GM19467 (cell line): Measurements from ENCODE around the gene SEMA4D.

ENCODE experiments used
- ATAC-seq: cut with Tn5 transposase; IDR thresholded peaks from one replicate; pipeline ENCODE4 v1.9.1; 2021; ENCODE audit warnings: mild to moderate bottlenecking, moderate library complexity; ENCODE audit not compliant: unreplicated experiment

The SEMA4D gene

GRCh38 chr9:89391585-89391984, 106.3 kb downstream of the SEMA4D start:
- no peak for ATAC-seq

- ATAC-seq, result no peak
These were observed 107.3 kb downstream of the SEMA4D start for GRCh38 chr9:89390578-89391116.

DNA sequence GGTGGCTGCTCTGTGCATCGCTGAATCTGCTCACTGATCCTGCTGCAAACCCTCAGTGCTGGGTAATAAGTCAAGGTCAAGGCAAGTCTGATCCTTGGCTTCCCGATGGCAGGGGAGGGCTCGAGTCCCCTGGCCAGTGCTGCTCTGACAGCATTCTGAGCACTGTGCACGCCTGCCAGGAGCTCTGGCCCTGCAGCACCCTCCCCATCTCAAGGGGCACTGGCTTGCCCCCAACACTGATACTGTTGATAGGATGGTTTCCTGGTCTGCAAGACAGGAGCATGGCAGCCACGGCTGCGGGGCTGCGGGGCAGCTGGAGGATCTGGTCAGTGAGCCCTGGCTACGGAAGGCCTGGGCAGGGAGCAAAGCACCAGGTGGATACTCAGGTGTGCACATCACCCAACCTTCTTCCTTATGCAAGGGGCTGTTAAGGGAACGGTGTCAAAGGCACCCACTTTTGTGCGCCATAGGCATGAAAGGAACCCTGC, 107.8 kb downstream of the SEMA4D start:
- ATAC-seq, result no peak

DNA sequence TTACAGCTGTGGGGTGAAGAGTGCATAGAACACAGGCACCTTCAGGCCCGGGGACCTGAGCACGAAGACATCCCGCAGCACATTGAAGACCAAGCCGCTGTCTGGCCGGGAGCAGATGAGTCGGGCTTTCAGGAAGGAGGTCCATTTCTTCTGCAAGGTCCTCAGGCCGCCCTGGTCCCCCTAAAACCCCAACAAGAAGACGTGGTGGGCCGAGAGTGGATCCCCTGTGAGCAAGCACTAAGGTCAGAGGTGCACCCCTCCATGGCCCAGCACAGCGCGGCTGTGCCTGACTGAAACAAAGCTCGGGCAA, 109.1 kb downstream of the SEMA4D start:
- no peak for ATAC-seq

GRCh38 chr9:89388084-89388867, 109.6 kb downstream of the SEMA4D start:
- no peak for ATAC-seq

GRCh38 chr9:89387197-89387849, 110.6 kb downstream of the SEMA4D start:
- ATAC-seq, result no peak

GRCh38 chr9:89386797-89387196, 111.1 kb downstream of the SEMA4D start:
- no peak for ATAC-seq

GRCh38 chr9:89386206-89386605, 111.7 kb downstream of the SEMA4D start:
- no peak for ATAC-seq

DNA sequence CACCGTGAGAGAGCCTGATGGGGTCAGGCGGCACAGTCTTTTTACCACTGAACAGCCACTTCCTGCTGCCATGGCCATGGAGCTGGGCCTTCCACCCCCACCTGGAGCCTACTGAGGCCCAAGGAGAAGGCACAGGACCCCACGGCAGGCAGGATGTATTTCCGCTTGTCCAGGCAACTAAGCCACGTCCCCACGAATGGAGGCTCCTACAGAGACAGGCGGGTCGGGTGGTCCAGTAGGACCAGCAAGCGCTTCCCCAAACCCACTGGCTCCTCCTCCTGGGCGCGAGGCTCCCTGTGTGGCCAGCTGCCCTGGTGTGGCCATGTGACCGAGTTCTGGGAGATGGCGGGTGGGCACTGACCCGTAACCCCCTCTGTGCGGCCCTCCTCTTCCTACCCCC, 113.1 kb downstream of the SEMA4D start:
- no peak for ATAC-seq

GRCh38 chr9:89383721-89384300, 114.1 kb downstream of the SEMA4D start:
- ATAC-seq, result no peak

DNA sequence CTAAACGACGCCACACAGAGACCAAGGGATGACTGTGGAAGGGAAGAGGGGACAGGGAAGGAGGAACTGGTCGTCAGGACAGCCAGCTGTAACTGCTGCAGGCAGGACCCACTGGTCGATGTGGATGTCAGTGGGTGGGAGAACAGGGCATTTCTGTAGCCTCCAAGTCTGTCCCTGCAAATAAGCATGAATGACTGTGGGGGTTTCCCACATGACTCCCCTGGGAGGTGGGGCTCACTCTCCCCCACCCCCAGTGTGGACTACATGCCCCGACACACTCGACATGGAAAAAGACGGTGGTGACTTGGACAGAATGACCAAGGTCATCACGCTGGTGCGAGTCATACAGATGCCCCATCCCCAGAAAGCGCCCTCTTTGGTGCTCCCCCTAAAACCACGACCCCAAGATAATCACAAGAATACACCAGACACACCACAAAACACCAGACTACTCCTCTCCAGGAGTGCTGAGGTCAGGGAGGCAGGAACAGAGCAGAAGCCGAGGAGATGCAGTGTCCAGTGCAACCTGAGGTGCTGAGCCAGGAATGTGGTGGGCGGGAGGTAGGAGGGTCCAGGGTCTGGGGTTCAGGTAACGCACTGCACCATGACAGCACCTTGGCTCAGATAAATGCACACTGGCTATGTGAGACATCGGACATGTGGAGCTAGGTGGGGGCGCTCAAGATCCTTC, 114.7 kb downstream of the SEMA4D start:
- no peak for ATAC-seq

- ATAC-seq, result no peak
These were observed 115.6 kb downstream of the SEMA4D start for GRCh38 chr9:89382026-89382986.

DNA sequence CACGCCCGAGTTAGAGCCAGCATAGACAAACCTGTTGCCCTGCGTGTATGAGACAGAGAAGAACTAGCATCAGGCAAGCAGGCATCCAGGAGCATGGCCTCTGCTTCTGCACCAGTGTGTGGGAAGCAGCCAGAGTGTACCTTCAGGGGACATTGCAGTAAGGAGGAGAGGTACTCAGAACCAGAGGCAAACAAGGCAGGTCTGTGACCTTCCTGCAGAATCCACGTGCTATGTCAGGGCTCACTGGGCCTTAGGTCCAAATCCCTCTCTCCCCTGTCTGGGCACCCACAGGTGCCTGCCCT, 116.7 kb downstream of the SEMA4D start:
- ATAC-seq, result no peak

GRCh38 chr9:89380437-89381307, 117.2 kb downstream of the SEMA4D start:
- ATAC-seq, result no peak

DNA sequence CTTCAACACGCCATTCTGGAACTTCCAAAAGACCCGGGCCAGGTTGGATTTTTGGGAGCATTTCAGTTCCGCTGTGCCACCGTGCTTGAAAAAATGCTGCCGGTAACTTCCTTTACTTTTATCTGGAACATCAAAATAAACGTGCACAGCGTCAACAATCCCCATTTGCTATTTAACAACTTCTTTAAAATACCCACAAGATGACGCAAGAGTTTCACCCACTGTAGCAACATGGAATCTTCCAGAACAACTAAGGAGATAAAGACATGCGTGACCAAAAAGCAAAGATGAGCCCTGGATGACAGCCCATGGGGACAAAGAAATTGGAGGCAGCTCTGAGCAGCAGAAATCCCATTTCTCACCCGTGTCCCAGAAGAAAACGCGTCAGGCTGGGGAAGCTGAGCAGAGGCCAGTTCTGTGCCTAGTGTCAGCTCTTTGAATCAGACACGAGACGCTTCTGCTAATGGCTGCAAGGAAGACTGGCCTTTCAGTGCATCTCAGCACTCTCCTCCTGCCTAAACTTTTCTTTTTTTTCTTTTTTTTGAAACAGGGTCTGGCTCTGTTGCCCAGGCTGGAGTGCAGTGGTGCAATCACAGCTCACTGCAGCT, 118.3 kb downstream of the SEMA4D start:
- no peak for ATAC-seq

GRCh38 chr9:89379031-89379430, 118.9 kb downstream of the SEMA4D start:
- ATAC-seq, result no peak

GRCh38 chr9:89378541-89378940, 119.4 kb downstream of the SEMA4D start:
- ATAC-seq, result no peak

GRCh38 chr9:89377411-89377810, 120.5 kb downstream of the SEMA4D start:
- ATAC-seq, result no peak

GRCh38 chr9:89376741-89377351, 121.1 kb downstream of the SEMA4D start:
- no peak for ATAC-seq
